SU-DHL-6 (cell line): ENCODE measurements around the gene SLX4IP.

Source experiments
- EZH2phosphoT487 ChIP-seq: fragments of 200-600 bp; sonication (generic), shearing (Covaris generic); conservative IDR thresholded peaks from 2 replicates; pipeline ENCODE4 v1.6.1; 2018; ENCODE audit warnings: mild to moderate bottlenecking, antibody characterized with exemption, low read length, moderate library complexity, mixed read lengths
- TF ChIP-seq, protein P1 (sequence below): fragments of 200-600 bp; sonication (generic); IDR thresholded peaks from one replicate; pipeline ENCODE4 v1.5.1; 2017; ENCODE audit warnings: antibody characterized with exemption, mild to moderate bottlenecking, low read length, moderate library complexity; ENCODE audit not compliant: insufficient read depth, poor library complexity, severe bottlenecking

DNA sequence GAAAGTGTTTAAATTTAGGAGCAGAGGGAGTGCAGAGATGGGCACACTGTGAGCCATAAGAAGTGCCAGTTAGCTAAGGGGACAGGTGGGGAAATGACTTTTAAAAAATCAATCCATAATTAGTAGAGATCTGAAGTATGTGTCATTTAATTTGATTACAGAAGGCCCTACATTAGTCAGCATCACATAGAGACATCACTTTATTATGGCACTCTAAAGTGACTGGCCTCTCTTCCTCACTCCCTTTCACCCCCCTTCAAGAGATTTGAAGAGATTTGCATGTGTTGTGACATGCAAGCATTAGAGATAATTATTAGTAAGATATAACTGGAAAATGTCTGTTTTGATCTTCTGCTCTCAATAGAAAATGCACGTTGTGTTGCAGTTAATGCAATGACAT, 86.7 kb downstream of the SLX4IP start:
- TF ChIP-seq, protein P1, sequence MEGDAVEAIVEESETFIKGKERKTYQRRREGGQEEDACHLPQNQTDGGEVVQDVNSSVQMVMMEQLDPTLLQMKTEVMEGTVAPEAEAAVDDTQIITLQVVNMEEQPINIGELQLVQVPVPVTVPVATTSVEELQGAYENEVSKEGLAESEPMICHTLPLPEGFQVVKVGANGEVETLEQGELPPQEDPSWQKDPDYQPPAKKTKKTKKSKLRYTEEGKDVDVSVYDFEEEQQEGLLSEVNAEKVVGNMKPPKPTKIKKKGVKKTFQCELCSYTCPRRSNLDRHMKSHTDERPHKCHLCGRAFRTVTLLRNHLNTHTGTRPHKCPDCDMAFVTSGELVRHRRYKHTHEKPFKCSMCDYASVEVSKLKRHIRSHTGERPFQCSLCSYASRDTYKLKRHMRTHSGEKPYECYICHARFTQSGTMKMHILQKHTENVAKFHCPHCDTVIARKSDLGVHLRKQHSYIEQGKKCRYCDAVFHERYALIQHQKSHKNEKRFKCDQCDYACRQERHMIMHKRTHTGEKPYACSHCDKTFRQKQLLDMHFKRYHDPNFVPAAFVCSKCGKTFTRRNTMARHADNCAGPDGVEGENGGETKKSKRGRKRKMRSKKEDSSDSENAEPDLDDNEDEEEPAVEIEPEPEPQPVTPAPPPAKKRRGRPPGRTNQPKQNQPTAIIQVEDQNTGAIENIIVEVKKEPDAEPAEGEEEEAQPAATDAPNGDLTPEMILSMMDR: no peak
- no peak for TF ChIP-seq EZH2phosphoT487
